Measurements from ENCODE around the gene PDZRN3. TPM values are rescaled to one million over a fixed set of nuclear protein-coding genes. Genes with fewer than 3 reads are reported as not detected.

PDZRN3 gene
- total and polyA plus RNA-seq, 2 experiments from 2014 or later, result 7.5 to 14.0 TPM

GRCh38 chr3:73470860-73471259 is 153.9 kb downstream of the PDZRN3 start:
- Histone ChIP-seq H4K20me1 (replicated peaks; ENCODE audit: insufficient read depth) (no peaks in the 10 kb centered on the region), H3K4me1 (ENCODE audit: insufficient read depth) (peaks cover 3% of the 10 kb centered on the region; the same call in 1 of the 2 replicates)

More at GRCh38 chr3:73470860-73471259, 153.9 kb downstream of the PDZRN3 start:
- Mint-ChIP-seq H3K36me3 (ENCODE audit: low read depth) (peaks cover 1% of the 10 kb centered on the region; the same call in 1 of the 3 replicates), H3K27ac (no peak overlapping the region), H3K4me3 (no peak overlapping the region), H3K27me3 (ENCODE audit: insufficient read depth, low read depth, poor library complexity) (peaks cover 7% of the 10 kb centered on the region), H3K4me1 (peaks cover 37% of the 10 kb centered on the region), H3K9me3 (no peaks in the 10 kb centered on the region)
- DNase-seq (ENCODE audit: low spot score) (no peak), ATAC-seq (no peak)
- Histone ChIP-seq H3K9me2 (ENCODE audit: insufficient read depth) (peaks cover 13% of the 10 kb centered on the region; the same call in 1 of the 2 replicates), H3K36me3 (ENCODE audit: insufficient read depth) (no peaks in the 10 kb centered on the region), H3K27ac (ENCODE audit: low read depth) (no peak overlapping the region), H3K79me2 (replicated peaks; ENCODE audit: insufficient read depth) (no peaks in the 10 kb centered on the region), H2AFZ (no peak overlapping the region), H3F3A (replicated peaks; ENCODE audit: low read depth) (no peaks in the 10 kb centered on the region), H3K4me3 (no peak overlapping the region), H3K4me2 (no peak overlapping the region), H3K27me3 (ENCODE audit: insufficient read depth) (no peaks in the 10 kb centered on the region)
- TF ChIP-seq CREB1 (CRISPR knock-in tag; IDR thresholded peaks at IDR 0.05; ENCODE audit: low read depth) (no peak), ZNF114 (CRISPR knock-in tag; IDR thresholded peaks at IDR 0.05) (no peak), ETS1 (IDR thresholded peaks at IDR 0.05) (no peak), CTCF (conservative IDR thresholded peaks at IDR 0.05; ENCODE audit: low read depth in 2 of 2) (no peak), JUNB (IDR thresholded peaks at IDR 0.05; ENCODE audit: unreplicated experiment) (no peak), REST (IDR thresholded peaks at IDR 0.05; ENCODE audit: unreplicated experiment) (no peak), NANOG (IDR thresholded peaks at IDR 0.05; ENCODE audit: borderline replicate concordance) (no peak), ZNF462 (CRISPR knock-in tag; IDR thresholded peaks at IDR 0.05) (no peak), ZNF331 (CRISPR knock-in tag; IDR thresholded peaks at IDR 0.05; ENCODE audit: low read depth) (no peak), STAT1 (IDR thresholded peaks at IDR 0.05; ENCODE audit: unreplicated experiment) (no peak), POLR2AphosphoS5 (IDR thresholded peaks at IDR 0.05; ENCODE audit: low read depth) (no peak), EZH2phosphoT487 (IDR thresholded peaks at IDR 0.05; ENCODE audit: unreplicated experiment) (no peak)
